Activated T-helper 9 cell treated with anti-CD3 and anti-CD28 coated beads, Interleukin-2, amount 50 U/mL, for 16 hours (primary cell): ENCODE data around the gene ZNF821.
A peak's percentile ranks its signal among the peaks of the same experiment; 100 is the strongest.
"Not testable (repeated sequence)": the region's sequence is repeated elsewhere in the genome, so short reads cannot be mapped to it uniquely, and the experiment has no call there.

Experiments
- DNase-seq: peaks from one replicate; pipeline ENCODE4 v3.0.0-alpha.2; 2020; ENCODE audit warnings: low read depth

Gene ZNF821

DNA sequence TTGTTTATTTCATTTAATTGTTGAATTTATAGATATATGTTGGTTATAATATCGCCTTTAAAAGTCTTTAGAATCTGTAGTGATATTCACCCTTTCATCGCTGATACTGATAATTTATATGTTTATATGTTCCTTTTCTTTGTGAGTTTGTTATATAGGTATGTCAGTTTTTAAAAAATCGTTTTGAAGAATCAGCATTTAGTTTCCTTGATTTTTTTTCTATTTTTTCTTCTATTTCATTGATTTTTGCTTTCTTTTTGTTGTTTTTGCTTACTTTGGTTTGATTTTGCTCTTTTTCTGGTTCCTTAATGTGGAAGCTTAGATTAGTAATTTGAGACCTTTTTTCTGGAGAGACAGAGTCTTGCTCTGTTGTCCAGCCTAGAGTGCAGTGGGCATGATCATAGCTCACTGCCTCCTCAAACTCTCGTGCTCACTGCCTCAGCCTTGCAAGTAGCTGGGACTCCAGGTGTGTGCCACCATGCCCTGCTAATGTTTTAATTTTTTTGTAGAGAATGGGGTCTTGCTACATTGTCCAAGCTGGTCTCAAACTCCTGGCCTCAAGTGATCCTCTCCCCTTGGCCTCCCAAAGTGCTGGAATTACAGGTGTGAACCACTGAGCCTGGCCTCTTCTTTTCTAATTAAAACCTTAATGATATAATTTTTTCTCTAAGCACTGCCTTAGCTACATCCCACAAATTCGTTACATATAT is 18.8 kb upstream of the ZNF821 start:
- DNase-seq, result no peak

GRCh38 chr16:71899171-71899570 is 15.2 kb upstream of the ZNF821 start:
- DNase-seq, result no peak

- no peak for DNase-seq
Measured at GRCh38 chr16:71896764-71897368, 12.9 kb upstream of the ZNF821 start.

- DNase-seq, result no peak
Measured at GRCh38 chr16:71895679-71896365, 11.8 kb upstream of the ZNF821 start.

DNA sequence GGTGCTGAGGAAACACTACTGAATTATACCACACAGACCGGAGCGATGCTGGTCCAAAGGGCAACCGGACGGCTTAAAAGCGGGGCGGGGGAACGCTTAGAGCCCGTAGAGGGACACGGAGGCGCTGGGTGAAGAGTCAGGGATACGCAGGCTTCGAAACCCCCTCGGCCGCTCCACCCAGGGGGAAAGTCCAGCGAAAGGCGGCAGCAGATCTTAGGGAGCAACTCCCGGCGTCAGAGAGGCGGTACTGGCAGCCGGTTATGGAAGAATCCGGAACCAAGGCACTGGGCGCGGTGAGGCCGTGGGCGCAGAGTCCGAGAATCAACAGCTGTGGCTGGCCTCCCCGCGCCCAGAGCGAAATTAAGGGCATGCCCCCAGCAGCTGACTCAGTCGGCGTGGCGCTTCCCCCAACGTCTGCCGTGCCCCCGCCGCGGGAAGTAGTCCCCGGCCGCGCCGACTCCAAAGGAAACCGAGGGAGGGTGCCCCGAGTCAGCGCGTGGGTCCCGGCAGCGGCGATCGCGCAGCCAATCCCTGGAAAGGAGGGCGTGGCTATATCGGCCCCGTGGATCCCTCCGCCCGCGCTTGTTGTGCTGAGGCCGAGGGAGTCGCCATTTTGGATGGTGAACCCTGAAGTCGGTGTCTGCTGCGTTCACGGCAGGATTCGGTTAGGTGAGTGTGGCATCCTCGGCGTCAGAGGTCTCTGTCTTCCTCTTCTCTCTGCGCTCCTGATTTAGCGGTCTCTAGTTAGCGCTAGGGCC is 11.1 kb upstream of the ZNF821 start, which contains the start of gene IST1:
TSS of gene IST1 (plus strand) at position 611 of the 758 bp plus-strand sequence. CDS start 20,110 bp downstream, outside the sequence.
- peak; percentile 97 for DNase-seq

GRCh38 chr16:71894229-71894920 is 10.4 kb upstream of the ZNF821 start:
- peak; percentile 8 for DNase-seq

DNA sequence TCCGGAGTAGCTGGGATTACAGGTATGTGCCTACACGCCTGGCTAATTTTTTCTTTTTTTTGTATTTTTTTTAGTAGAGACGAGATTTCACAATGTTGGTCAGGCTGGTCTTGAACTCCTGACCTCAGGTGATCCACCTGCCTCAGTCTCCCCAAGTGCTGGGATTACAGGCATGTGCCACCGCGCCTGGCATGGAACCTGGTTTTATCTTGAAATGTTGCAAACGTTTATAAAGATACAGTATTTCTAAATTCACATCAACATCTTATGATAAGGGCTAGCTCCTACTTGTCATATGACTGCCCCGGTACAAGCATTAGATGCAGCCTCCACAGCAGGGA is 9.9 kb upstream of the ZNF821 start:
- DNase-seq, result no peak

DNA sequence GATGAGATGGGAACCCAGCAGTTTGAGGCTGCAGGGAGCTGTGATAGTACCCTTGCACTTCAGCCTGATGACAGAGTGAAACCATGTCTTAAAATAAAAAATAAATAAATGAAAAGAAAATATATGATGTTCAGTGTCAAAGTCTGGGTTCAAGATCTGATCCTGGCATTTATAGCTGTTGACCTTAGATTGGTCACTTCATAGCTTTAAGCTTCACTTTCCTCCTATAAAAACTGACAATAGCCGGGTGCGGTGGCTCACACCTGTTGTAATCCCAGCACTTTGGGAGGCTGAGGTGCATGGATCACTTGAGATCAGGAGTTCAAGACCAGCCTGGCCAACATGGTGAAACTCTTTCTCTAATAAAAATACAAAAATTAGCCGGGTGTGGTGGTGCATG is 5.2 kb upstream of the ZNF821 start:
- DNase-seq, result no peak

- DNase-seq, result no peak
Measured at GRCh38 chr16:71885261-71885650, 1.3 kb upstream of the ZNF821 start.

- peak; percentile 45 for DNase-seq
Measured at GRCh38 chr16:71883168-71883848, 674 bp downstream of the ZNF821 start.

- DNase-seq, result peak; percentile 45
Measured at GRCh38 chr16:71882505-71883167, 1.3 kb downstream of the ZNF821 start.

GRCh38 chr16:71880176-71880575 is 3.8 kb downstream of the ZNF821 start:
- DNase-seq, result no peak

DNA sequence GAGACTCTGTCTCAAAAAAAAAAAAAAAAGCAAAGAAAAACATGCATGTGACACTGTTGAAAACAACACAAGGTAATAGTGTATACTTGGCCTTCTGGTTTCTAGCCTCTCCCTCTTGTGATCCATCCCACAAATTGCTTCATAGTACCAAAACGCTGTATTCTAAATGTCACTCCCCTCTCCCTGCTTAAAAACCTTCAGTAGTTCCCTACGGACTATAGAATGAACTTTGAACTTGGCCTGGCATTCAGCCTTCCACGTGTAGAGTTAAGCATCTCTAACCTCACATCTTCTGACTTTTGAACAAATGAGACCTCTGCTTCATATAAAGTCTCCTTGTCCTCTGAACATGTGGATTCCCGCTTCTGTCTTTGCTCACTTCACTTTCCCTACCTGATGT is 5.1 kb downstream of the ZNF821 start:
- DNase-seq, result no peak

GRCh38 chr16:71873199-71873598 is 10.8 kb downstream of the ZNF821 start:
- no peak for DNase-seq

- DNase-seq, result no peak
Measured at GRCh38 chr16:71870818-71871217, 13.2 kb downstream of the ZNF821 start.

DNA sequence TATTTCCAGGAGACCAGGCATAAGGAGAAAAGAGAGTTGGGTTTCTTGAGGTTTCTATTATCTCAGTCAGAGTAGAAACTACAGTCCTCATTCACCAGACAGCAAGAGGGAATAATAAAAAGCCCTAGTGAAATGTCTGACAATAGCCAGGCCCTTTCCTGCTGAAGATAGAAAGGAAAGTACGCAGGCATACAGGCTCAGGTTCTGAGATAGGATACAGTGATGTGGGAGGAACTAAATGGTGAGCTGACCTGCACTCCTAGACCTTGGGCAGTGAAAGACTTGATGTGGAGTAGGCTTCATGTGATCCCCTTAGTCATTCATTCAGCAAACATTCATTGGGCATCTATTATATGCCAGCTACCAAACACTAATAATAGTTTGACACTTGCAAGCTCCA is 14.9 kb downstream of the ZNF821 start:
- no peak for DNase-seq

DNA sequence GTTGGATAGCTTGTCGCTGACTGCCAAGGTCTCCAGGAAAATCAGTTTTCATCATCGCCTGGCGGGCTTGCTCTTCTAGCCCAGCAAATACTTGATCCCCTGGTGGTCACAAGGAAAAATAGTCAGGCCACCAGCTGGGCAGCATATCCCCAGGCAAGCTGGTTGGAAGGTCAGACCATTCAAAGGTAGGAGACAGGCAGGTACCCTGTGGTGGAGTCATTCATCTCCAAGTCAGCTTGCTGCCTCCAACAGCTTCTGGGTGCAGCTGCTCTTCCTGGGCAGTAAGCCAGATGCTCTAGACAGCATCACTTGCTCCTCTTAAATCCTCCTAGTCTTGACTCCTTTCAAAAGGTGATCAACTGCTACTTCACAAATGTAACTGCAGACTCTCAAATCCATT is 16.0 kb downstream of the ZNF821 start:
- DNase-seq, result no peak

DNA sequence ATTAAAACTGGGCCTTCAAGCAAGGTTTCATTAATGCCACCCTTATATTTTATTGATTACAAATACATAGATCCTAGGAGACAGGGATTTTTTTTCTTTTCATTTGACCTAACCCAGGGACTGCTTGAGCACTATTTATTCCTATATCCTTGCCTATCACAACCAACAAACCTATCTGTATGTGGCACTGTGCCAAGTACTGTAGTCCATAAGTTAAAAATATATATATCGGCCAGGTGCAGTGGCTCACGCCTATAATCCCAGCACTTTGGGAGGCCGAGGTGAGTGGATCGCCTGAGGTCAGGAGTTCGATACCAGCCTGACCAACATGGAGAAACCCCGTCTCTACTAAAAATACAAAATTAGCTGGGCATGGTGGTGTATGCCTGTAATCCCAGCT is 16.8 kb downstream of the ZNF821 start:
- DNase-seq, result not testable (repeated sequence)

GRCh38 chr16:71865173-71865863 is 18.7 kb downstream of the ZNF821 start:
- DNase-seq, result no peak

- DNase-seq, result no peak
Measured at GRCh38 chr16:71863995-71864394, 20.0 kb downstream of the ZNF821 start.
